AML-193 (cell line): ENCODE measurements around the gene SMIM41.
A peak's percentile ranks its signal among the peaks of the same experiment; 100 is the strongest.
"Not testable (repeated sequence)": the region's sequence is repeated elsewhere in the genome, so short reads cannot be mapped to it uniquely, and the experiment has no call there.

ENCODE experiments used
- DNase-seq, 2 experiments: peaks; one replicate each; lab custom pipeline; 2025; lab: John Stamatoyannopoulos, UW

The SMIM41 gene

DNA sequence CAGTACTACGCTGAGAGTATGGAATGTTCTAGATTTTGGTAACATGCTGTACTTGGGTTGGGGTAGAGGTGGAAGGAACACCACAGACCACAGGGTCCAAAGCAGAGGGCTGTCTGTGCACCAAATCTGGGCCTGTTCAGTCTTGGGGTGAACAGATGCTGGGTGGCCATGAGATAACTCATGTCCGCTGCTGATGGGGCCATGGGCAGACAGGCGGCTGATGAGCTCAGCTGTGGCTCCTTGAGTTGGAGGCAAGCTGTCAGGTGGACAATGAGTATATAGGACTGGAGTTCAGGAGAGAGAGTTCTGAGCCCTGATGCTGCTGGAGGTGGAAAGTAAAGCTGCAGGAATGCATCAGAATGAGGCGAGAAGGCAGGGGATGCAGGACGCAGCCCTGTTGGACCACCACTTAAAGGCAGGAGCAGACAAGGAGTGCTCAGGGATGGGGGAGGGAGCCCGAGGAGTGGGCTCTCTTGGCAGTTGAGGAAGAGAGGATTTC is 6.2 kb downstream of the SMIM41 start:
- DNase-seq: no peak

- no peak for DNase-seq
These were observed 6.9 kb downstream of the SMIM41 start for GRCh38 chr12:52086366-52086765.

DNA sequence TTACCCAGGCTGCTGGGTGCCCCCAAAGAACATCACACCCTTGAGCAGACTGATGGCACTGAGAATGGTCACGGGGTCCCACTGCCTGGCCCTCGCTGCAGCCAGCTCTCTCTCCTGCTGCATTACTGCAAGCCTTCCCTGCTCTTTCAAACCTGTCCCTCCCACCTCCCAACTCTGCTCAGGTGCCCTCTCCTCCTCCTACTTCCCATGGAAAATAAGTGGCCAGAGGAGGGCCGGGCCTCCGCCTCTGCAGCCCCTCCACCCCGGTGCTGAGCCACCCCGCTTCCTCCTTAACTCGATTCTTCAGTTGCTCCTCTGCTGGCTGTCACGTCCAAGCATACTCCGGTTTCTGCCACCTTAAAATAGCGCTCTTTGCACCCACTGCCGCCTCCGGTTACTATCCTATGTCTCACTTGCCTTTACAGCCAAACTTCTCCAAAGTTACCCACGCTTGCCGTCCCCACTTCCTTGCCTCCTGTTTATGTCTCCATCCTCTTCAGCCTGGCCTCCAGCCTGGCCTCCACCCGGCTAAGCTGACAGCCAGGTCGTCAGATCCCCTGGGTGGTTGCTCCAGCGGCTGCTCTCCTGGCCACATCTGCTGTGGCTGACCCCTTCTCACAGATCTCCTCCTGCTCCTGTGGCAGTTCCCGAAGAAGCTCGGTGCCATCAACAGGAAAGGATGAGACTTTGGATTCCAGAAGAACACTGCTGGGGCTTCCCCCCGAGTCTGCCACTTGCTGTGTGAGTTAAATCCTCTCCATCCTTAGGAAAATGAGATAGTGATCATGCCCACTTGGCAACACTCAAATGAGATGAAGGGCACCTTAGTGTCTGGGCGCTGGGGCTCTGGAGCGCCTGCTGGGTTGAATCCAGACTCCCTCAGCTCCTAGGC is 7.7 kb downstream of the SMIM41 start:
- DNase-seq: no peak

DNA sequence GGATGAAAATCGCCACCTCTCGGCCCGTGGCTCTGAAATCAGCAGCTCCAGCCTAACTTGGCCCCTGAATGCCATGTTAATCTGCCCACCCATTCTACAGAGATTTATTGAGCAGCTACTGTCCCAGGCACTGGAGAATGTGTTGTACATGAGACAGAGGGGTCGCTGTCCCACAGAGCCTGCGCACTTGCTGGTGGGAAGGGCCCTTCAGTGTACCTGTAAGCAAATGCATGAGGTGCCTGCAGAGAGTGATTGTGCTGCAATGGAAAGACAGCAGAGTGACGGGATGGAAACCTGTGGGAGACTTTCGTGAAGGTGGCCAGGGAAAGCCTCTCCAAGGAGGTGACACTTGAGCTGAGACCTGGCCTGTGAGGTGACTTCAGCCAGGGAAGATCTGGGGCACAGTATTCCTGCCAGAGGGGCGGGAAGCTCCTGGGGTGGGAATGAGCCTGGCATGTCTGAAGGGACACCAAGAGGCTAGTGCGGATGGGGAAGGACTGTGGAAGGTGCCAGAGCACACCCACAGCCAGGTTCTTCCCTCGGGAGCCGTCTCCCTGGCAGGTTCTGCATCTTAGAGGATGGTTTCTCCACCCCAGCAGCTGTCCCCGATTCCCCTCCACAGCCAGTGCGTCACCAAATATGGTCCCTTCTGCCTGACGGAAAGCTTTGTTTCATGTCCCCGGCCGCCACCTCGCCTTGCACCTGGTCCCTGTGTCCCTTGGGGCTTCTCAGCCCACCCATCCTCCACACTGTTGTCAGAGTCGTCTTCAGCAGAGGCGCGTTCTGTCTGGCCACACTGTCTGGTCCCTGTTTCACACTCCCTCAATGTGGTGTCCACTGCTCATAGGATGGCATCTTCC is 8.7 kb downstream of the SMIM41 start:
- DNase-seq: no peak

DNA sequence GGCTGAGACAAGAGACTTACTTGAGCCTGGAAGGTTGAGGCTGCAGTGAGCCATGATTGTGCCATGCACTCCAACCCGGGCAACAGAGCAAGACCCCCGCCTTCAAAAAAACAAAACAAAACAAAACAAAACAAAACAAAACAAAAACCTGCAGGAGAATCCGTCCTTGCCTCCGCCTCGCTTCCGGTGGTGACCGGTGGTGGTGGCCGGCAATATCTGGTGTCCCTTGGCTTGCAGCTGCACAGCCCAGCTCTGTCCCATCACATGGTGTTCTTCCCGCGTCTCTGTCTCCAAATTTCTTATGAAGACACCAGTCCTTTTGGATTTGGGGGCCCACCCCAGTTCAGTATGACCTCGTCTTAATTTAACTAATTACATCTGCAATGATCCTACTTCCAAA is 10.0 kb downstream of the SMIM41 start:
- no peak for DNase-seq

DNA sequence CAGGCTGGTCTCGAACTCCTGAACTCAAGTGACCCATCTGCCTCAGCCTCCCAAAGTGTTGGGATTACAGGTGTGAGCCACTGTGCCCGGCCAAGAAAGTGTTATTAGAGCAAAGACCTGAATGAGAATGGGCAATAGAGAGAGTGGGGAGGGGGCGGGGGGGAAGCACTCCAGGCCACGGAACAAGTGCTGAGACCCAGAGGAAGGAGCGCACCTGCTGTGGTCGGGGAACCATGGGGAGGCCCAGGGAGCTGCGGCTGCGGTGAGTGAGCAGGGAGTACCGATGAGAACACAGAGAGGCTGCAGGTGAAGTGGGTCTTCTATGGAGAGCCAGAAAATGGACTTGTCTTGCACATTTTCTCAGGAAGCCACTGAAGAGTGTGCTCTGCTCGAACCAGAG is 10.8 kb downstream of the SMIM41 start:
- DNase-seq: no peak

DNA sequence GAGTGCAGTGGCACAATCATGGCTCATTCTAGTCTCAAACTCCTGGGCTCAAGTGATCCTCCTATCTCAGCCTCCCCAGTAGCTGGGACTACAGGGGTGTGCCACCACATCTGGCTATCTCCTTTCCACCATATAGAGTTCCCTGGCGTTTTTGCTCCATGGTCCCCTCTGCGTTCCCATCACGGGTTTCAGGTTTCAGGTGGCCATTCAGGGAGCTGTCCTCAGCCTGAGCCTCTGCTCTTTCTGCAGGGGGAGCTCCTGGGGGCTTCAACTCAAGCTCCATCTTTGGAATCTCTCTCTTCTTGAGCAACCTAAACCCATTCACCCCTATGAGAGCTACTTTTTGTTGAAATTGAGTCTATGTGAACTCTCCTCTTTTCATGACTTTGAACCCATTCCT is 11.6 kb downstream of the SMIM41 start:
- no peak for DNase-seq

- DNase-seq: no peak
These were observed 12.4 kb downstream of the SMIM41 start for GRCh38 chr12:52091869-52092268.

- DNase-seq: no peak
These were observed 13.8 kb downstream of the SMIM41 start for GRCh38 chr12:52093346-52093745.

DNA sequence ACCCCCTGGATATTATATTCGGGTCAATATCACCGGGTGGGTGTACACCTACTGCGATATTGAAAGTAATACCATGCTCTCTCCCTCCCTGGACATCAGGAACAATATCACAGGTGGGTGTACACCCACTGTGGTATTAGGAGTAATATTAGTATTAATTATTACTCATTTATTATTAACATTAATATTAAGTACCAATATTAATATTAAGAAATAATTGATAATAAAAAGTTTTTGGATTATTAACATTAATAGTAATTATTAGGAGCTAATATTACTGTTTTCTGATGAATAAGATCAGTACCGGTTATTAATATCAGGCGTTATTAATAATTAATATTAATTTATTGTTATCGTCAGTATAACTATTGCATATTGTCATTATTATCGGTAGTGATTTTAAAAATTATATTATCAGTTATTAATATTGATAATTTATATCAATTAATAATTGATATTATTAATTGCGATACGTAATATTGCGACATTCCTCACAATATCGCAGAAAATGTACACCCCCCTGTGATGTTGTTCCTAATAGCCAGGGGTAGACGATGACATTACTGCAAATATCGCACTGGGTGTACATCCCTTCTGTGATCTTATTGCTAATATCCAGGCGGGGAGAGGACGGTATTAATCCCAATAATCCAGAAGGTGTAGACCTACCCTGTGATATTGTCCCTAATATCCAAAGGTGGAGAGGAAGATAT is 17.0 kb downstream of the SMIM41 start:
- no peak for DNase-seq

DNA sequence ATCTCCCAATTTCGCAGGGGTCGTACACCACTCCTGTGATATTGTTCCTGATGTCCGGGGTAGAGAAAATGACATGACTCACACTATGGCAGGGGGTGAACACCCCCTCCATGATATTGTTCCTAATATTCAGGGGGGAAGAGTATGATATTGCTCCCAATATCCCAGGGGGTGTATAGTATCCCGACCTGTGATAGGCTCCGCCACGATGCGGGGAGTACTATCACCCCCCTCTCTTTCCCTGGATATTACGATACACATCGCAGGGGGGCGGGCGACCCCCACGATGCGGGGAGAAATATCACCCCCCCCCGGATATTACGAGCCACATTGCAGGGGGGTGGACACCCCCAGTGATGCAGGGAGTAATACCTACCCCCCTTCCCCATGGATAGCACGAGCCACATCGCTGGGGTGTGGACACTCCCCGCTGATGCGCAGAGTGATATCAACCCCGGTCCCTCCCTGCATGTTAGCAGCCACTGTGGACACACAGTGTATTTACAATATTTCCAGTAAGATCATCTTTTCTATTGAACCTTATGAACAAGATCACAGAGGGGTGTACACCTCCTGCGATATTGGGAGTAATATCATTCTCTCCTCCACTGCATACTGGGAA is 17.7 kb downstream of the SMIM41 start:
- no peak for DNase-seq

GRCh38 chr12:52104431-52105089 is 25.1 kb downstream of the SMIM41 start:
- not testable (repeated sequence) for DNase-seq

DNA sequence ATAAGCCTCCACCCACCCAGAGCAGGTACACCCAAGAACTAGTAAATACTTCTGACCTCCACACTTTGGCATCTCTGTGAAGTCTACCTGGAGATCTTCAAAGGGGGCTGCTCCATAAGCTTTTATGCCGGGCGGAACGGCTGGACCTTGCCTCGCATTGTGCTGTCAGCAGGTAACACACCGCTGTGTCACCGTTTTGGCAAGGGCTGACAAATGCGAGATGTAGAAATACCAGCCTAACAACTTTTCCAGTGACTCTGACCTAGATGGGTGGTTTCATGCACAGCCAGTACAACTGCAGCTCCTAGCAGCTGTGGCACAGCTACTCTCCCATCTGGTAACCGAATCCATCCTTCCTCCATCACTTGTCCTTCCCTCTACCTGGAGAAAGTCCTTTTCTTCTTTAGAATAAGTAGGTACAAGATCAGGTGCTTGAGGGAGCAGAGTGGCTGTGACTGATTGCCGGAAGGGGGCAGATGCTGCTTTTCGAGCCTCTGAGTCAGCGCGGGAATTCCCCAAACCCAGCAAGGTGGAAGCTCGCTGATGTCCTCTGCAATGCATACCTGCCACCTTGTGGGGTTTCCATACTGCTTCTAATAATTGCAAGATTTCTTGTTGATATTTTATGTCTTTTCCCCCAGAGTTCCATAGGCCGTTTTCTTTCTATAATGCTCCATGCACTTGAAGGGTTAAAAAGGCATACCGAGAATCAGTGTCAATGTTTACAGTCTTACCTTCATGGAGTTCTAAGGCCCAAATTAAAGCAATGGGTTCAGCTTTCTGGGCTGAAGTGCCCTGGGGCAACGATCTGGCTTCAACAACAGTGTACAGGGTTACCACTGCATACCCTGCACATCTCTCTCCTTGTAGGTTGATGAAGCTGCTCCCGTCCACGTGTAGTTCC is 37.0 kb downstream of the SMIM41 start:
- DNase-seq: not testable (repeated sequence)

GRCh38 chr12:52117806-52118475 is 38.4 kb downstream of the SMIM41 start:
- not testable (repeated sequence) for DNase-seq

GRCh38 chr12:52119398-52120254 is 40.1 kb downstream of the SMIM41 start:
- peak; percentile 28 to 31 for DNase-seq

- DNase-seq: no peak
These were observed 41.7 kb downstream of the SMIM41 start for GRCh38 chr12:52120951-52121823.

- DNase-seq: peak in 1 of 2 experiments; percentile 32
These were observed 42.5 kb downstream of the SMIM41 start for GRCh38 chr12:52121824-52122539.
